ENCODE measurements around the gene PTPRD.
"Not testable (repeated sequence)": the region's sequence is repeated elsewhere in the genome, so short reads cannot be mapped to it uniquely, and the experiment has no call there.

PTPRD gene

GRCh38 chr9:9998491-9999287, 614.1 kb downstream of the PTPRD start:
- no peak for DNase-seq (ENCODE audit: low read depth in 1 of 2, low spot score in 1 of 2)

- no peak for DNase-seq (ENCODE audit: low read depth in 1 of 2, low spot score in 1 of 2)
These were observed 615.2 kb downstream of the PTPRD start for GRCh38 chr9:9997585-9997984.

- no peak for DNase-seq (ENCODE audit: low read depth in 1 of 2, low spot score in 1 of 2)
These were observed 616.5 kb downstream of the PTPRD start for GRCh38 chr9:9996259-9996658.

GRCh38 chr9:9992936-9993335, 619.9 kb downstream of the PTPRD start:
- no peak for DNase-seq (ENCODE audit: low read depth in 1 of 2, low spot score in 1 of 2)

GRCh38 chr9:9973062-9973461, 639.7 kb downstream of the PTPRD start:
- DNase-seq (ENCODE audit: low read depth in 1 of 2, low spot score in 1 of 2) = no peak

- DNase-seq (ENCODE audit: low read depth in 1 of 2, low spot score in 1 of 2) = no peak
These were observed 642.3 kb downstream of the PTPRD start for GRCh38 chr9:9970514-9970913.

- no peak for DNase-seq (ENCODE audit: low read depth in 1 of 2, low spot score in 1 of 2)
These were observed 649.0 kb downstream of the PTPRD start for GRCh38 chr9:9963841-9964240.

- no peak for DNase-seq (ENCODE audit: low read depth in 1 of 2, low spot score in 1 of 2)
These were observed 650.9 kb downstream of the PTPRD start for GRCh38 chr9:9961934-9962333.

- DNase-seq (ENCODE audit: low read depth in 1 of 2, low spot score in 1 of 2) = no peak
These were observed 651.3 kb downstream of the PTPRD start for GRCh38 chr9:9961487-9961886.

- DNase-seq (ENCODE audit: low read depth in 1 of 2, low spot score in 1 of 2) = no peak
These were observed 661.1 kb downstream of the PTPRD start for GRCh38 chr9:9951556-9952160.

- DNase-seq (ENCODE audit: low read depth in 1 of 2, low spot score in 1 of 2) = no peak
These were observed 662.0 kb downstream of the PTPRD start for GRCh38 chr9:9950813-9951212.

- no peak for DNase-seq (ENCODE audit: low read depth in 1 of 2, low spot score in 1 of 2)
These were observed 662.8 kb downstream of the PTPRD start for GRCh38 chr9:9949978-9950377.

- DNase-seq (ENCODE audit: low read depth in 1 of 2, low spot score in 1 of 2) = no peak
These were observed 663.4 kb downstream of the PTPRD start for GRCh38 chr9:9949368-9949767.

- DNase-seq (ENCODE audit: low read depth in 1 of 2, low spot score in 1 of 2) = no peak
These were observed 666.8 kb downstream of the PTPRD start for GRCh38 chr9:9945966-9946365.

GRCh38 chr9:9942764-9943424, 669.9 kb downstream of the PTPRD start:
- no peak for DNase-seq (ENCODE audit: low read depth in 1 of 2, low spot score in 1 of 2)

GRCh38 chr9:9938432-9938831, 674.4 kb downstream of the PTPRD start:
- DNase-seq (ENCODE audit: low read depth in 1 of 2, low spot score in 1 of 2) = no peak

GRCh38 chr9:9931464-9931863, 681.3 kb downstream of the PTPRD start:
- not testable (repeated sequence) for DNase-seq (ENCODE audit: low read depth in 1 of 2, low spot score in 1 of 2)

- DNase-seq (ENCODE audit: low read depth in 1 of 2, low spot score in 1 of 2) = no peak
These were observed 688.4 kb downstream of the PTPRD start for GRCh38 chr9:9924376-9924775.

GRCh38 chr9:9921805-9922204, 691.0 kb downstream of the PTPRD start:
- no peak for DNase-seq (ENCODE audit: low read depth in 1 of 2, low spot score in 1 of 2)

GRCh38 chr9:9920425-9921060, 692.3 kb downstream of the PTPRD start:
- no peak for DNase-seq (ENCODE audit: low read depth in 1 of 2, low spot score in 1 of 2)

GRCh38 chr9:9919174-9919775, 693.5 kb downstream of the PTPRD start:
- no peak for DNase-seq (ENCODE audit: low read depth in 1 of 2, low spot score in 1 of 2)
